Parathyroid adenoma (tissue), 2 donors: Measurements from ENCODE around the gene CMBL.

Experiments
- H2AFZ ChIP-seq: fragments of 300-600 bp; sonication (generic); one replicate; pipeline ENCODE4 v1.7.0; 2017; ENCODE audit warnings: antibody characterized with exemption, mild to moderate bottlenecking
- H3K27ac ChIP-seq: fragments of 300-600 bp; sonication (generic); one replicate; pipeline ENCODE4 v1.7.0; 2017
- H3K27me3 ChIP-seq: fragments of 300-600 bp; sonication (generic); one replicate; pipeline ENCODE4 v1.7.0; 2017; ENCODE audit warnings: low read length; ENCODE audit not compliant: control insufficient read depth, insufficient read depth
- H3K36me3 ChIP-seq: fragments of 300-600 bp; sonication (generic); one replicate; pipeline ENCODE4 v1.7.0; 2017; ENCODE audit warnings: low read length; ENCODE audit not compliant: control insufficient read depth, insufficient read depth
- H3K4me1 ChIP-seq: fragments of 300-600 bp; sonication (generic); one replicate; pipeline ENCODE4 v1.7.0; 2017; ENCODE audit warnings: control low read depth
- H3K4me2 ChIP-seq: fragments of 300-600 bp; sonication (generic); one replicate; pipeline ENCODE4 v1.7.0; 2017; ENCODE audit warnings: low read length
- H3K4me3 ChIP-seq: fragments of 300-600 bp; sonication (generic); one replicate; pipeline ENCODE4 v1.7.0; 2017; ENCODE audit warnings: low read depth, low read length
- H3K79me2 ChIP-seq: fragments of 300-600 bp; sonication (generic); one replicate; pipeline ENCODE4 v1.7.0; 2017; ENCODE audit warnings: control low read depth
- H3K9ac ChIP-seq: fragments of 300-600 bp; sonication (generic); one replicate; pipeline ENCODE4 v1.7.0; 2017; ENCODE audit warnings: mild to moderate bottlenecking
- H3K9me3 ChIP-seq: fragments of 300-600 bp; sonication (generic); one replicate; pipeline ENCODE4 v1.7.0; 2017; ENCODE audit warnings: low read length; ENCODE audit not compliant: control insufficient read depth
- CTCF ChIP-seq: fragments of 300-600 bp; sonication (generic); IDR thresholded peaks from one replicate; pipeline ENCODE4 v1.7.0; 2017; ENCODE audit warnings: antibody characterized with exemption, mild to moderate bottlenecking
- donor health status: primary hyperparathyroidism.

The CMBL gene

GRCh38 chr5:10253390-10253789 lies 54.3 kb downstream of the CMBL start:
- H3K4me2 ChIP-seq: peak overlapping the region; percentile 28
- H3K9ac ChIP-seq: no peak overlapping the region
- no peaks in the 10 kb centered on the region for H3K36me3 ChIP-seq
- H3K4me1 ChIP-seq: peaks cover 14% of the 10 kb centered on the region
- no peaks in the 10 kb centered on the region for H3K9me3 ChIP-seq
- H3K79me2 ChIP-seq: peaks cover 32% of the 10 kb centered on the region
- H3K27ac ChIP-seq: no peak overlapping the region
- H3K4me3 ChIP-seq: no peak overlapping the region
- TF ChIP-seq CTCF: no peak
- no peaks in the 10 kb centered on the region for H3K27me3 ChIP-seq
- H2AFZ ChIP-seq: no peak overlapping the region

- no peak overlapping the region for H2AFZ ChIP-seq
- peak overlapping the region; percentile 89 for H3K4me2 ChIP-seq
- H3K9ac ChIP-seq: no peak overlapping the region
- no peaks in the 10 kb centered on the region for H3K9me3 ChIP-seq
- H3K79me2 ChIP-seq: peaks cover 43% of the 10 kb centered on the region
- H3K27me3 ChIP-seq: no peaks in the 10 kb centered on the region
- H3K4me3 ChIP-seq: peak overlapping the region; percentile 95
- no peak for TF ChIP-seq CTCF
- no peak overlapping the region for H3K27ac ChIP-seq
- no peaks in the 10 kb centered on the region for H3K36me3 ChIP-seq
- peaks cover 17% of the 10 kb centered on the region for H3K4me1 ChIP-seq
Measured at GRCh38 chr5:10251405-10251804, 56.3 kb downstream of the CMBL start.

GRCh38 chr5:10250806-10251276 lies 56.9 kb downstream of the CMBL start:
- Histone ChIP-seq H3K9me3 (no peaks in the 10 kb centered on the region), H3K36me3 (no peaks in the 10 kb centered on the region), H3K9ac (peak overlapping the region; percentile 39), H3K4me1 (peaks cover 15% of the 10 kb centered on the region), H3K27ac (no peak overlapping the region), H3K27me3 (no peaks in the 10 kb centered on the region), H3K79me2 (peaks cover 43% of the 10 kb centered on the region), H2AFZ (peak overlapping the region; percentile 95), H3K4me3 (peak overlapping the region; percentile 95), H3K4me2 (peak overlapping the region; percentile 89)
- TF ChIP-seq CTCF: no peak

GRCh38 chr5:10249948-10250805 lies 57.5 kb downstream of the CMBL start, which contains the start of gene CCT5:
CCT5 (plus strand) TSS chr5:10250280; CDS start chr5:10250341, 61 bp downstream.
- TF ChIP-seq CTCF: no peak
- Histone ChIP-seq H3K27ac (peak within 1 kb of the TSS; percentile 96), H3K36me3 (no peaks in the 10 kb centered on the region)

More at GRCh38 chr5:10249948-10250805, 57.5 kb downstream of the CMBL start, which contains the start of gene CCT5:
- Histone ChIP-seq H3K4me2 (peak within 1 kb of the TSS; percentile 89), H3K79me2 (peaks cover 38% of the 10 kb centered on the region), H2AFZ (peak within 1 kb of the TSS; percentile 95), H3K9me3 (no peaks in the 10 kb centered on the region), H3K4me1 (peaks cover 13% of the 10 kb centered on the region), H3K9ac (peak within 1 kb of the TSS; percentile 39), H3K4me3 (peak within 1 kb of the TSS; percentile 95), H3K27me3 (no peaks in the 10 kb centered on the region)
